H1 (cell line): ENCODE measurements around the gene BRD8. TPM values are rescaled to one million over a fixed set of nuclear protein-coding genes. Genes with fewer than 3 reads are reported as not detected.
"Not testable (repeated sequence)": the region's sequence is repeated elsewhere in the genome, so short reads cannot be mapped to it uniquely, and the experiment has no call there.

Source experiments
- CTCF ChIA-PET: fragments of 300-600 bp; sonication (Branson Sonifier 250); formaldehyde crosslinking; loops from one replicate; lab custom pipeline; 2021; ENCODE audit not compliant: partially characterized antibody; lab: Charles Lee
- POLR2A ChIA-PET: fragments of 300-600 bp; sonication (Branson Sonifier 250); formaldehyde crosslinking; loops from one replicate; lab custom pipeline; 2021; ENCODE audit warnings: inconsistent platforms; ENCODE audit not compliant: partially characterized antibody; lab: Charles Lee
- DNase-seq, 2 experiments: peaks; one replicate each; pipeline versions ENCODE4 v3.0.0 to v3.0.0-alpha.2; 2010 to 2022; ENCODE audit warnings: low spot score in 2 of 2, low read depth in 1 of 2, mixed read lengths in 1 of 2
- FAIRE-seq: peaks from 2 replicates; lab custom pipeline; 2011; peaks lifted over from hg19 to GRCh38; lab: Jason Lieb, UNC
- H2AFZ ChIP-seq: 2 replicates; pipeline ENCODE4 v1.8.1; 2012; ENCODE audit warnings: low read length, inconsistent platforms
- H2AK5ac ChIP-seq: 2 replicates; pipeline ENCODE4 v1.6.1; 2013; ENCODE audit warnings: low read depth, low read length
- H2BK120ac ChIP-seq: replicated peaks from 2 replicates; pipeline ENCODE3; 2013; ENCODE audit warnings: low read depth, low read length, inconsistent platforms
- H2BK12ac ChIP-seq: 2 replicates; pipeline ENCODE4 v1.6.1; 2013; ENCODE audit warnings: low read depth, low read length
- H2BK15ac ChIP-seq: 2 replicates; pipeline ENCODE4 v1.6.1; 2013; ENCODE audit warnings: low read length
- H2BK20ac ChIP-seq: 2 replicates; pipeline ENCODE4 v1.6.1; 2013; ENCODE audit warnings: low read length
- H2BK5ac ChIP-seq: 2 replicates; pipeline ENCODE4 v1.6.1; 2013; ENCODE audit warnings: low read depth, low read length
- H3K14ac ChIP-seq: 2 replicates; pipeline ENCODE4 v1.6.1; 2013; ENCODE audit warnings: inconsistent platforms; ENCODE audit not compliant: insufficient read length
- H3K18ac ChIP-seq: 2 replicates; pipeline ENCODE4 v1.6.1; 2013; ENCODE audit warnings: low read length; ENCODE audit errors: extremely low read depth
- H3K23ac ChIP-seq: 2 replicates; pipeline ENCODE4 v1.6.1; 2013; ENCODE audit warnings: inconsistent platforms; ENCODE audit not compliant: insufficient read length
- H3K23me2 ChIP-seq: 2 replicates; pipeline ENCODE4 v1.6.1; 2013; ENCODE audit warnings: low read depth, low read length
- H3K27ac ChIP-seq: 2 replicates; pipeline ENCODE4 v1.6.1; 2011; ENCODE audit warnings: low read depth, low read length, inconsistent platforms
- H3K27me3 ChIP-seq, 4 experiments: replicated peaks in 1 of 4; 1 replicate in 1 of 4; 2 replicates in 3 of 4; pipeline versions ENCODE4 v1.6.1 to v1.8.1; 2011 to 2013; ENCODE audit warnings: low read length in 3 of 4, mild to moderate bottlenecking in 3 of 4, inconsistent platforms in 2 of 4, mixed read lengths in 2 of 4, moderate library complexity in 1 of 4; ENCODE audit not compliant: control insufficient read depth in 3 of 4, insufficient read depth in 3 of 4; ENCODE audit errors: extremely low read depth in 1 of 4
- H3K36me3 ChIP-seq, 4 experiments: 2 replicates each; pipeline versions ENCODE4 v1.6.1 to v1.8.1; 2011 to 2013; ENCODE audit warnings: mild to moderate bottlenecking in 4 of 4, low read length in 3 of 4, moderate library complexity in 2 of 4, control low read depth in 1 of 4, inconsistent platforms in 1 of 4; ENCODE audit not compliant: insufficient read depth in 4 of 4, control insufficient read depth in 2 of 4
- H3K4ac ChIP-seq: replicated peaks from 2 replicates; pipeline ENCODE3; 2013; ENCODE audit warnings: low read length, low read depth, mixed read lengths, inconsistent platforms; ENCODE audit not compliant: insufficient read length
- H3K4me1 ChIP-seq, 4 experiments: replicated peaks in 1 of 4; 1 replicate in 1 of 4; 2 replicates in 3 of 4; pipeline versions ENCODE4 v1.6.1 to v1.8.1; 2011 to 2013; ENCODE audit warnings: low read length in 3 of 4, inconsistent platforms in 2 of 4, mixed read lengths in 1 of 4; ENCODE audit not compliant: insufficient read depth in 4 of 4, control insufficient read depth in 3 of 4
- H3K4me2 ChIP-seq, 2 experiments: 2 replicates each; pipeline versions ENCODE4 v1.6.1 to v1.8.1; 2011 to 2013; ENCODE audit warnings: low read depth in 2 of 2, low read length in 2 of 2, control low read depth in 1 of 2, inconsistent platforms in 1 of 2, mild to moderate bottlenecking in 1 of 2; ENCODE audit not compliant: insufficient read depth in 1 of 2
- H3K4me3 ChIP-seq, 4 experiments: fragments of 200-600, 300-600 bp in 1 of 4; sonication (generic), shearing (Covaris generic), sonication (Bioruptor Twin) in 1 of 4; 2 replicates each; pipeline versions ENCODE4 v1.5.1 to v1.8.1; 2011 to 2016; ENCODE audit warnings: low read length in 4 of 4, low read depth in 3 of 4, control low read depth in 2 of 4, inconsistent platforms in 2 of 4, mild to moderate bottlenecking in 2 of 4, mixed read lengths in 1 of 4, moderate library complexity in 1 of 4; ENCODE audit not compliant: insufficient read depth in 2 of 4; ENCODE audit errors: extremely low read depth in 1 of 4
- H3K56ac ChIP-seq: replicated peaks from 2 replicates; pipeline ENCODE3; 2013; ENCODE audit warnings: low read depth, mild to moderate bottlenecking, mixed read lengths, low read length, inconsistent platforms; ENCODE audit not compliant: insufficient read length
- H3K79me1 ChIP-seq: 2 replicates; pipeline ENCODE4 v1.6.1; 2013; ENCODE audit warnings: low read depth, low read length, control low read depth
- H3K79me2 ChIP-seq, 2 experiments: 2 replicates each; pipeline versions ENCODE4 v1.6.1 to v1.8.1; 2012 to 2013; ENCODE audit warnings: low read length in 2 of 2, mild to moderate bottlenecking in 2 of 2, inconsistent platforms in 1 of 2; ENCODE audit not compliant: insufficient read depth in 2 of 2, control insufficient read depth in 1 of 2
- H3K9ac ChIP-seq, 4 experiments: replicated peaks in 1 of 4; 1 replicate in 1 of 4; 2 replicates in 3 of 4; pipeline versions ENCODE4 v1.6.1 to v1.8.1; 2011 to 2013; ENCODE audit warnings: low read depth in 3 of 4, low read length in 3 of 4, control low read depth in 2 of 4, mild to moderate bottlenecking in 2 of 4, moderate library complexity in 2 of 4, inconsistent platforms in 1 of 4; ENCODE audit errors: extremely low read depth in 1 of 4
- H3K9me3 ChIP-seq, 2 experiments: 2 replicates each; pipeline versions ENCODE4 v1.6.1 to v1.8.1; 2012 to 2013; ENCODE audit warnings: mild to moderate bottlenecking in 2 of 2, moderate library complexity in 2 of 2, control low read depth in 1 of 2, inconsistent platforms in 1 of 2, low read depth in 1 of 2, low read length in 1 of 2, mixed read lengths in 1 of 2; ENCODE audit not compliant: insufficient read depth in 2 of 2
- H4K20me1 ChIP-seq, 2 experiments: replicated peaks in 1 of 2; 2 replicates each; pipeline versions ENCODE3 to v1.8.1; 2011 to 2013; ENCODE audit warnings: inconsistent platforms in 2 of 2, low read length in 2 of 2, mild to moderate bottlenecking in 1 of 2; ENCODE audit not compliant: insufficient read depth in 2 of 2, control insufficient read depth in 1 of 2
- H4K5ac ChIP-seq: 2 replicates; pipeline ENCODE4 v1.6.1; 2013; ENCODE audit warnings: low read length, low read depth, mixed read lengths, inconsistent platforms; ENCODE audit not compliant: insufficient read length
- H4K8ac ChIP-seq: 2 replicates; pipeline ENCODE4 v1.8.0; 2013; ENCODE audit warnings: mild to moderate bottlenecking, moderate library complexity, low read length, inconsistent platforms; ENCODE audit not compliant: insufficient read depth; ENCODE audit errors: extremely low read depth
- H4K91ac ChIP-seq: replicated peaks from 2 replicates; pipeline ENCODE3; 2013; ENCODE audit warnings: low read length, mixed read lengths, inconsistent platforms; ENCODE audit not compliant: insufficient read length
- WGBS, 2 experiments: shearing (Covaris generic) in 1 of 2; methylation state at CpG; one replicate each; pipeline versions ENCODE4 v1.1.6 to v1.1.7; 2013 to 2015; ENCODE audit warnings: low lambda C conversion rate in 2 of 2, mixed read lengths in 2 of 2, inconsistent platforms in 1 of 2, low coverage in 1 of 2, missing lambda C conversion rate in 1 of 2; ENCODE audit not compliant: insufficient replicate concordance in 2 of 2, insufficient coverage in 1 of 2, insufficient read length in 1 of 2; ENCODE audit errors: extremely low coverage in 1 of 2, missing lambda C conversion rate in 1 of 2; 5-methylcytosine and 5-hydroxymethylcytosine counted together
- polyA plus RNA-seq, 7 experiments: library from polyadenylated mRNA; depleted of rRNA in 3 of 7; stranded (reverse) in 5 of 7; unstranded in 2 of 7; fragments of >200 nt in 5 of 7; fragments of 200-250 nt in 2 of 7; gene quantifications; 1 replicate in 5 of 7; 2 replicates in 1 of 7; 4 replicates in 1 of 7; pipeline versions ENCODE4 v1.2.1 to v1.2.3, GENCODE V29; 2011 to 2013; ENCODE audit warnings: missing spikeins in 2 of 7, mixed read lengths in 2 of 7
- total RNA-seq: library from RNA; stranded (reverse); fragmentation: NEBNext Ultra II Directional; extraction: Animal tissue kit (Norgen Biotek cat#: 25700); gene quantifications from 2 replicates; pipeline ENCODE4 v1.2.1, GENCODE V29; 2021

BRD8 gene
- total and polyA plus RNA-seq, 2 of the 8 experiments (the other 6 are each of a cell fraction or from before 2014, with no cell fraction given): 37.8 to 75.8 TPM

GRCh38 chr5:138155977-138156376, 22.5 kb downstream of the BRD8 start:
- H3K27ac ChIP-seq, POLR2A ChIA-PET, H3K27me3 ChIP-seq, H3K56ac ChIP-seq, H3K4ac ChIP-seq, H3K4me2 ChIP-seq, H4K5ac ChIP-seq, H2BK5ac ChIP-seq, H2BK20ac ChIP-seq, H2AFZ ChIP-seq, H3K9me3 ChIP-seq, H3K14ac ChIP-seq, H3K79me1 ChIP-seq, H3K18ac ChIP-seq, FAIRE-seq, H3K9ac ChIP-seq, H2BK12ac ChIP-seq, H2BK120ac ChIP-seq, H2BK15ac ChIP-seq, H3K79me2 ChIP-seq, H4K20me1 ChIP-seq, DNase-seq, H3K4me3 ChIP-seq, H4K91ac ChIP-seq, H3K23me2 ChIP-seq, H3K23ac ChIP-seq, H2AK5ac ChIP-seq, H4K8ac ChIP-seq, H3K4me1 ChIP-seq: not testable (repeated sequence)
- peaks cover 28 to 46% (median 38%) of the 10 kb centered on the region in 4 experiments for H3K36me3 ChIP-seq
- 96% methylated on average over 9 of the region's 9 CpGs; no CpG with 5 or more reads in 1 of the 2 experiments for WGBS, 2 experiments
- CTCF ChIA-PET: interaction anchor here (0.6 kb wide), 1 partner anchor 199 kb away, joined by 3 read pairs; no protein-coding TSS in a partner anchor
